ENCODE data around the gene EIF6. TPM values are rescaled to one million over a fixed set of nuclear protein-coding genes. Genes with fewer than 3 reads are reported as not detected.

The EIF6 gene
- total and polyA plus RNA-seq, 4 donors: 60.8 to 160 (median 106) TPM

DNA sequence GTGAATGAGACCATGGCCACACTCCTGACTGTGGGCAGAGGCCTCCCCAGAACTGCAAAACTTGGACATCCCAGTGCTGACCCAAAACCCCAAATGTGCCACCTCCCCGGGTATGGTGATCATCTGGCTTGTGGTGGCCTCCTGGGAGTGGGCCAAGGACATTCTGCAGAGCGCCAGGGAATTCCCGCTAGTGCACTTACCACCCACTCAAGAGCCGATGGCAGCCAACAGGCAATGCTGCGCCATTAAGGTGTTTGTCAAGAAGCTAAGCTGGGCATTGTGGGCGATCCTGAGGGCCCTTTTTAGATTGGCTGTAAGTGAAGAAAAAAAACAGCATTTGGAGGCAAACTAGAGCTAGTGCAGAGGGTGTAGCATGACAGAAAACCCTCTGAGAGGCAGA, 48.7 kb downstream of the EIF6 start:
- Histone ChIP-seq H3K4me1 (ENCODE audit: control insufficient read depth in 4 of 4, insufficient read depth in 4 of 4, low read length in 3 of 4) (no peaks in the 10 kb centered on the region), H3K36me3 (ENCODE audit: control insufficient read depth in 4 of 4, insufficient read depth in 3 of 4, low read depth in 1 of 4, low read length in 3 of 4) (peaks cover 0 to 3% (median 0%) of the 10 kb centered on the region in 4 donors), H3K9me3 (ENCODE audit: control insufficient read depth in 4 of 4, low read length in 3 of 4) (no peaks in the 10 kb centered on the region), H3K9ac (ENCODE audit: low read depth in 1 of 2, low read length in 2 of 2) (no peak overlapping the region), H3K27ac (ENCODE audit: low read depth in 1 of 2, low read length in 2 of 2) (no peak overlapping the region), H3K4me3 (ENCODE audit: low read depth in 1 of 3, low read length in 3 of 3) (no peak overlapping the region), H3K27me3 (ENCODE audit: control insufficient read depth in 4 of 4, insufficient read depth in 4 of 4, low read length in 3 of 4) (no peaks in the 10 kb centered on the region)
- no peak for TF ChIP-seq RXRA (IDR thresholded peaks at IDR 0.05)
- no peak for TF ChIP-seq SP1 (IDR thresholded peaks at IDR 0.05)
- no peak for TF ChIP-seq TAF1 (conservative IDR thresholded peaks at IDR 0.05)
- TF ChIP-seq, protein P1, sequence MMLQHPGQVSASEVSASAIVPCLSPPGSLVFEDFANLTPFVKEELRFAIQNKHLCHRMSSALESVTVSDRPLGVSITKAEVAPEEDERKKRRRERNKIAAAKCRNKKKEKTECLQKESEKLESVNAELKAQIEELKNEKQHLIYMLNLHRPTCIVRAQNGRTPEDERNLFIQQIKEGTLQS (IDR thresholded peaks at IDR 0.05): no peak
- TF ChIP-seq, protein P2, sequence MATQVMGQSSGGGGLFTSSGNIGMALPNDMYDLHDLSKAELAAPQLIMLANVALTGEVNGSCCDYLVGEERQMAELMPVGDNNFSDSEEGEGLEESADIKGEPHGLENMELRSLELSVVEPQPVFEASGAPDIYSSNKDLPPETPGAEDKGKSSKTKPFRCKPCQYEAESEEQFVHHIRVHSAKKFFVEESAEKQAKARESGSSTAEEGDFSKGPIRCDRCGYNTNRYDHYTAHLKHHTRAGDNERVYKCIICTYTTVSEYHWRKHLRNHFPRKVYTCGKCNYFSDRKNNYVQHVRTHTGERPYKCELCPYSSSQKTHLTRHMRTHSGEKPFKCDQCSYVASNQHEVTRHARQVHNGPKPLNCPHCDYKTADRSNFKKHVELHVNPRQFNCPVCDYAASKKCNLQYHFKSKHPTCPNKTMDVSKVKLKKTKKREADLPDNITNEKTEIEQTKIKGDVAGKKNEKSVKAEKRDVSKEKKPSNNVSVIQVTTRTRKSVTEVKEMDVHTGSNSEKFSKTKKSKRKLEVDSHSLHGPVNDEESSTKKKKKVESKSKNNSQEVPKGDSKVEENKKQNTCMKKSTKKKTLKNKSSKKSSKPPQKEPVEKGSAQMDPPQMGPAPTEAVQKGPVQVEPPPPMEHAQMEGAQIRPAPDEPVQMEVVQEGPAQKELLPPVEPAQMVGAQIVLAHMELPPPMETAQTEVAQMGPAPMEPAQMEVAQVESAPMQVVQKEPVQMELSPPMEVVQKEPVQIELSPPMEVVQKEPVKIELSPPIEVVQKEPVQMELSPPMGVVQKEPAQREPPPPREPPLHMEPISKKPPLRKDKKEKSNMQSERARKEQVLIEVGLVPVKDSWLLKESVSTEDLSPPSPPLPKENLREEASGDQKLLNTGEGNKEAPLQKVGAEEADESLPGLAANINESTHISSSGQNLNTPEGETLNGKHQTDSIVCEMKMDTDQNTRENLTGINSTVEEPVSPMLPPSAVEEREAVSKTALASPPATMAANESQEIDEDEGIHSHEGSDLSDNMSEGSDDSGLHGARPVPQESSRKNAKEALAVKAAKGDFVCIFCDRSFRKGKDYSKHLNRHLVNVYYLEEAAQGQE (IDR thresholded peaks at IDR 0.05): no peak
- TF ChIP-seq YY1 (IDR thresholded peaks at IDR 0.05): no peak
- no peak for TF ChIP-seq JUND (IDR thresholded peaks at IDR 0.05)
- WGBS: 96% methylated on average over 6 of the region's 6 CpGs
- no peak for DNase-seq (ENCODE audit: low spot score)

DNA sequence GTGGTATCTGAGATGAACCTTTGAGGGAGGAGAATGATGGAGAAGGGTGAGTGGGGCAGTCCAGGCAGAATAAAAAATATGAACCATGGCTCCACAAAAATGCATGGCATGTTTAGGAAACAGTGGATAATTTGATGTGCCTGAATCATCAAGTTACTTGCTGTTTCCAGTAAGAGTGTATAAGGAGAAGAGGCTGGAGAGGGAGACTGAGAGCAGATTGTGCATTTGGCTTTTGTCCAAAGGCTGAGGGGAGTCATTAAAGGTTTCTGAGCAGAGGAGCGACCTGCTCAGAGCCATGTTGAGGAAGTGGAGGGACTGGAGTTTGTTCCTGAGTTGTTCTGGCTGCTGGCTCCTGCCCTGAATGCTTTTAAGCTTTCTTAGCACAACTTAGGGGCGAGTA, 52.0 kb downstream of the EIF6 start:
- H3K4me3 ChIP-seq (ENCODE audit: low read depth in 1 of 3, low read length in 3 of 3): no peak overlapping the region
- H3K27me3 ChIP-seq (ENCODE audit: control insufficient read depth in 4 of 4, insufficient read depth in 4 of 4, low read length in 3 of 4): no peaks in the 10 kb centered on the region
- H3K4me1 ChIP-seq (ENCODE audit: control insufficient read depth in 4 of 4, insufficient read depth in 4 of 4, low read length in 3 of 4): no peaks in the 10 kb centered on the region
- WGBS: 94% methylated on average over 2 of the region's 2 CpGs
- no peak for DNase-seq (ENCODE audit: low spot score)
- no peak overlapping the region for H3K27ac ChIP-seq (ENCODE audit: low read depth in 1 of 2, low read length in 2 of 2)
- TF ChIP-seq YY1 (IDR thresholded peaks at IDR 0.05): no peak
- TF ChIP-seq EGR1 (IDR thresholded peaks at IDR 0.05; ENCODE audit: low read depth in 2 of 2): no peak
- TF ChIP-seq GABPA (IDR thresholded peaks at IDR 0.05 in 1 of 2, conservative IDR thresholded peaks at IDR 0.05 in 1 of 2): no peak
- TF ChIP-seq, protein P3, sequence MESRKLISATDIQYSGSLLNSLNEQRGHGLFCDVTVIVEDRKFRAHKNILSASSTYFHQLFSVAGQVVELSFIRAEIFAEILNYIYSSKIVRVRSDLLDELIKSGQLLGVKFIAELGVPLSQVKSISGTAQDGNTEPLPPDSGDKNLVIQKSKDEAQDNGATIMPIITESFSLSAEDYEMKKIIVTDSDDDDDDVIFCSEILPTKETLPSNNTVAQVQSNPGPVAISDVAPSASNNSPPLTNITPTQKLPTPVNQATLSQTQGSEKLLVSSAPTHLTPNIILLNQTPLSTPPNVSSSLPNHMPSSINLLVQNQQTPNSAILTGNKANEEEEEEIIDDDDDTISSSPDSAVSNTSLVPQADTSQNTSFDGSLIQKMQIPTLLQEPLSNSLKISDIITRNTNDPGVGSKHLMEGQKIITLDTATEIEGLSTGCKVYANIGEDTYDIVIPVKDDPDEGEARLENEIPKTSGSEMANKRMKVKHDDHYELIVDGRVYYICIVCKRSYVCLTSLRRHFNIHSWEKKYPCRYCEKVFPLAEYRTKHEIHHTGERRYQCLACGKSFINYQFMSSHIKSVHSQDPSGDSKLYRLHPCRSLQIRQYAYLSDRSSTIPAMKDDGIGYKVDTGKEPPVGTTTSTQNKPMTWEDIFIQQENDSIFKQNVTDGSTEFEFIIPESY (IDR thresholded peaks at IDR 0.05): no peak
- TF ChIP-seq, protein P4, sequence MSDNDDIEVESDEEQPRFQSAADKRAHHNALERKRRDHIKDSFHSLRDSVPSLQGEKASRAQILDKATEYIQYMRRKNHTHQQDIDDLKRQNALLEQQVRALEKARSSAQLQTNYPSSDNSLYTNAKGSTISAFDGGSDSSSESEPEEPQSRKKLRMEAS (IDR thresholded peaks at IDR 0.05): no peak
- TF ChIP-seq SP1 (IDR thresholded peaks at IDR 0.05): no peak
- TF ChIP-seq HNF4A (conservative IDR thresholded peaks at IDR 0.05): no peak
- TF ChIP-seq, protein P5, sequence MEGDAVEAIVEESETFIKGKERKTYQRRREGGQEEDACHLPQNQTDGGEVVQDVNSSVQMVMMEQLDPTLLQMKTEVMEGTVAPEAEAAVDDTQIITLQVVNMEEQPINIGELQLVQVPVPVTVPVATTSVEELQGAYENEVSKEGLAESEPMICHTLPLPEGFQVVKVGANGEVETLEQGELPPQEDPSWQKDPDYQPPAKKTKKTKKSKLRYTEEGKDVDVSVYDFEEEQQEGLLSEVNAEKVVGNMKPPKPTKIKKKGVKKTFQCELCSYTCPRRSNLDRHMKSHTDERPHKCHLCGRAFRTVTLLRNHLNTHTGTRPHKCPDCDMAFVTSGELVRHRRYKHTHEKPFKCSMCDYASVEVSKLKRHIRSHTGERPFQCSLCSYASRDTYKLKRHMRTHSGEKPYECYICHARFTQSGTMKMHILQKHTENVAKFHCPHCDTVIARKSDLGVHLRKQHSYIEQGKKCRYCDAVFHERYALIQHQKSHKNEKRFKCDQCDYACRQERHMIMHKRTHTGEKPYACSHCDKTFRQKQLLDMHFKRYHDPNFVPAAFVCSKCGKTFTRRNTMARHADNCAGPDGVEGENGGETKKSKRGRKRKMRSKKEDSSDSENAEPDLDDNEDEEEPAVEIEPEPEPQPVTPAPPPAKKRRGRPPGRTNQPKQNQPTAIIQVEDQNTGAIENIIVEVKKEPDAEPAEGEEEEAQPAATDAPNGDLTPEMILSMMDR (IDR thresholded peaks at IDR 0.05; ENCODE audit: low read depth, low read length, missing input control): no peak
- no peak for TF ChIP-seq RXRA (IDR thresholded peaks at IDR 0.05)
- TF ChIP-seq, protein P2 (IDR thresholded peaks at IDR 0.05): no peak
- no peak for TF ChIP-seq TAF1 (conservative IDR thresholded peaks at IDR 0.05)
- no peak for TF ChIP-seq FOXA1 (IDR thresholded peaks at IDR 0.05)
- no peak for TF ChIP-seq FOXA2 (IDR thresholded peaks at IDR 0.05)
- TF ChIP-seq HNF4G (IDR thresholded peaks at IDR 0.05): no peak
- TF ChIP-seq JUND (IDR thresholded peaks at IDR 0.05): no peak
- H3K9ac ChIP-seq (ENCODE audit: low read depth in 1 of 2, low read length in 2 of 2): no peak overlapping the region
- no peaks in the 10 kb centered on the region for H3K9me3 ChIP-seq (ENCODE audit: control insufficient read depth in 4 of 4, low read length in 3 of 4)
- H3K36me3 ChIP-seq (ENCODE audit: control insufficient read depth in 4 of 4, insufficient read depth in 3 of 4, low read depth in 1 of 4, low read length in 3 of 4): peaks cover 0 to 3% (median 0%) of the 10 kb centered on the region in 4 donors

Measured in liver (tissue), 9 donors.